Measurements from ENCODE around the gene CPE.
"Not testable (repeated sequence)": the region's sequence is repeated elsewhere in the genome, so short reads cannot be mapped to it uniquely, and the experiment has no call there.

Gene CPE

GRCh38 chr4:165410214-165410613 lies 31.4 kb downstream of the CPE start:
- no peak for DNase-seq

DNA sequence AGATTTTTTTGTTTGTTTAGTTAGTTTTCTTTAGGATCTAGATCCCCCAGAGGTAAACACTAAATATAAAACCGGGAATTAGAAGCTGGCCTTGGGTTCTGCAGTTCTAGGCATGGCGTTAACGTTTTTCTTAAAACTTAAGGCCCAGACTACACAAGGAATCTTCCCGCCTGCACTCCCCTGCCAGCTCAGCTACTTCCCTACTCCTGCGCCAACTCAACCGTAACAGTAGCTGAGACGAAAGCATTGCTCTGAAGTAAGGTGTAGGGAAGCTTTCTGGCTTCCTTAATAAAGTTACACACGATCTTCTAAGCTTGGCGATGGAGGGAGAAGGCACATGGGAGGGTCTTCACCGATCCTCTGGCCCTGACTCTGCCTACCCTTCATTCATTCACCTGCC lies 37.1 kb downstream of the CPE start:
- no peak for DNase-seq

DNA sequence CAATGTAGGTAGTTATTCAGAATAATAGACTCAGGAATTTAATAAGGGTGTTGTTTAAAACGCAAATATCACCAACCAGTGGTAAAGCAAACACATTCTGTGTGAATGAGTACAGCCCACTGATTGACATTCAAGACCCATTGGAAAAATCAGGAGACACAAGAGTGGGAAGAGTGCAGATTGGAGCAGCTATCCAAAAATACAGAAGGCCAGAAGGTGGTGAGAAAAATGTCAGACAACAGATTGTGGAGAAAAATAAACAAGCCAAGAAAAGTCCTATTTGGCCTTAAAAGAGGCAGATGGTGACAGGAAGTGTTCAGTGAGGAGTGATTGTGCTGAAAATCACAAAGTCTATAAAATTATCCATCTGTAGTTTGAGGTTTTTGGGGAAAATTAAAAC lies 39.3 kb downstream of the CPE start:
- no peak for DNase-seq

- DNase-seq = no peak
These were observed 46.8 kb downstream of the CPE start for GRCh38 chr4:165425629-165426028.

- DNase-seq = no peak
These were observed 47.5 kb downstream of the CPE start for GRCh38 chr4:165426331-165426730.

DNA sequence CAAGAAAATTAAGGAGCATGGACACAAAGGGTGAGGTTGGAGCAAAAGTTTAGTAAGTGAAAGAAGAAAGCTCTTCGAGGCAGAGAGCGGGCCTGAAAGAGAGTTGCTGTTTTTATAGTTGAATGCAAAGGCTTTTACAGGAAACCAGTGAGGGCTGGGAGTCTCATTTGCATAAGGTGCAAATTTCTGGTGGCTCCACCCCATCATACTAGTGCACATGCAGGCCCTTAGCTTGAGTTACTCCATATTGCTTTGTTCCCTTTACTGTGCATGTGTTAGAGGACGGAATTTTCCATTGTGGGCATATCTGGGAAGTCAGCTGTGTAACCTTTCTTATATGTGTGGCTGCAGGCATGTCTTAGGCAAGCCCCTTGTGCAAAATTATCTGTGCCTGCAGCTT lies 48.0 kb downstream of the CPE start:
- DNase-seq = no peak

GRCh38 chr4:165428957-165429356 lies 50.1 kb downstream of the CPE start:
- DNase-seq = no peak

DNA sequence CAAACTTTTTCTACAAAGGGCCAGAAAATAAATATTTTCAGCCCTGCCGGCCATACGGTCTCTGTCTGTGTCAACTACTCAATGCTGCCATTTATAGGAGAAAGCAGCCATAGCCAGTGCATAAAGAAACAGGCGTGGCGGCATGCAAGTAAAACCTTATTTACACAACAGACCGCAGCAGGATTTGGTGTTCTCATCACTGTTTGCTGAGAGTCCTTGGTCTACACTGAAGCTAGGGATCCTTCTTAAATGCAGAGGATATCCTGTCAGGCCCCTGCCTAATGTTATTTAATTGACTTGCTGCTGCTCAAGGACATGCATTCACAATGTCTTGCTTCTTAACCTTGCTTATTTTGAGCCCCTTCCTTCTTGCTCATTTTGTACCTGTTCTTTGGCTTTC lies 54.7 kb downstream of the CPE start:
- no peak for DNase-seq

DNA sequence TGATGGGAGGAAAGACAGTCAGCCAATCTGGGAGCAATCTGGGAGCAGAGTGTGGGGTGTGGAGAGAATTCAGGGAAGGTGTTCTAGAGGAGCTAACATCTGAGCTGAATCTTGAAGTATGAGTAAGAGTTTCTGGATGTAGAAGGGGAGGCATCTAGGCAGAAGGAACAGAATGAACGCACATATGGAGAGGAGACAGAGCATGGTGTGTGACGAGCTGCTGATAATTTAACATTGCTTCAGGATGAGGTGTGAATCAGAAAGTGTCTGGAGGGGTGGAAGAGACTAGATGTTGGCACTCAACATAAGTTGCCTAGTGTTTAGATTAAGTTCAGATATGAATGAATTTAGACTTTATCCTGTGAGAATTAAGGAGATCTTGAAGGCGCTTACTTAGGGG lies 58.9 kb downstream of the CPE start:
- no peak for DNase-seq

DNA sequence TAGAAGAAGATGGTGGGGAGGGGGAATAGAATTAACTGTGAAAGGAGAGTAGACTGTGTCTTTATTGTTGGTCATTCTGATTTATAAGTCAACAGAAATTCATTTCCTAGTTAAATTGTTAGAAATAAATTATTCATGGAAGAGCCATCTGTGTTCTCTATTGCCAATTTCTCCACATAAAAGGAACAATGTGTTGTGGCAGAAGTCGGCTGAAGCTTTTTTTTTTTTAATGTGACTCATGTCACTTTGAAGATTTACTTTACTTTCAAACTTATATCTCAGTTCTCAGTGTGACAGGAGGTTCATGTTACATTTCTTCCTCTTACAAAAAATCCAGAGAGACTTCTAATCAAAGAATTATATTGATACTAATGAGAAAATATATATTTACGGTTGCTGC lies 60.5 kb downstream of the CPE start:
- no peak for DNase-seq

DNA sequence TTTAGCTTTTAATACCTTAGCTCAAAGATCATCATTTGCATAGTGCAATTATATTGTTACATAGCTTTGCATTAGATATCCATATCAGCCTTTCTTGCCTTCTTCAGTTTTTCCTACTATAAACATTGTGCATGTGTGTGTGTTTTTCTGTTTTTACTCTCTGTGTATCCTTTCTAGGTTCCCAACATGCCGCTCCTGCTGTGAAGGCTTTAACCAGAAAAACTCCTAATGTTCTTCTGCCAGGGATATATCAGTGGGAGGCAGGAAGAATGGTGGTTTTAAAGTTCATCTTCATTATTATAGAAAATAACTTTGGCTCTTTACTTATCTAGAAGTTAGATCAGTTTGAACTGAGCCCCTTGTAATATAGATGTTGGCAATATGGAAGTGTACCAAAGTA lies 61.2 kb downstream of the CPE start:
- no peak for DNase-seq

GRCh38 chr4:165440415-165441158 lies 61.8 kb downstream of the CPE start:
- DNase-seq = no peak

DNA sequence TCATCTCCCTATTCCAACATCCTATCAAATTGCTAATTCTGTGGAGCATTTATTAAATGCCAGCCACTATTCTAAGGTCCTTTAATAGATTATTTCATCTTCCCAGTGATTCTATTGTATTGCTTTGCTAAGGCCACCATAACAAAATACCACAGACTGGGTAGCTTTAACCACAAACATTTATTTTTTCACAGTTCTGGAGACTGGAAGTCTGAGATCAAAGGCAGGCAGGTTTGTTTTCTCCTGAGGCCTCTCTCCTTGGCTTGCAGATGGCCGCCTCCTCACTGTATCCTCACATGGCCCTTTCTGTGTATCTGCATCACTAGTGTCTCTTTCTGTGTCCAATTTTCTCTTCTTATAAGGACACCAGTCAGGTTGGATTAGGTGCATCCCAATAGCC lies 64.5 kb downstream of the CPE start:
- no peak for DNase-seq

GRCh38 chr4:165448700-165449099 lies 69.9 kb downstream of the CPE start:
- DNase-seq = no peak

DNA sequence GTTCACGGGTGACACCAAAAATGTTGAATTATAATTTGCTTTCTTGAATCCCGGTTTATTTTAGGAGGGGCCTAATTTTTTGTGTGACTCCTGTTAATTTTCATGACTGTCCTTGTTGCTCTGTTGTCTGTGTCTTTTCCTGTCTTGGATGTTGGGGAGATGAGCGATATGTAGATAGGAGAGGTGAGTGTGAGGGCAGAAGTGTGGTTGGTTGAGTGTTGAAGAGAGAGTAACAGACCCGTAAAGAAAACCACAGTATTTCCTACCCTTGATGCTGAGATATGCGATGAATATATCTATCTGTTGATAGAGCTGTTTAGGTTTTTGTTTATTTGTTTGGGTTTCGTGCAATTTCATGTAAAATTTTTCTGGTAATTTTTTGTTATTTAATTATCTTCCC lies 70.5 kb downstream of the CPE start:
- no peak for DNase-seq

DNA sequence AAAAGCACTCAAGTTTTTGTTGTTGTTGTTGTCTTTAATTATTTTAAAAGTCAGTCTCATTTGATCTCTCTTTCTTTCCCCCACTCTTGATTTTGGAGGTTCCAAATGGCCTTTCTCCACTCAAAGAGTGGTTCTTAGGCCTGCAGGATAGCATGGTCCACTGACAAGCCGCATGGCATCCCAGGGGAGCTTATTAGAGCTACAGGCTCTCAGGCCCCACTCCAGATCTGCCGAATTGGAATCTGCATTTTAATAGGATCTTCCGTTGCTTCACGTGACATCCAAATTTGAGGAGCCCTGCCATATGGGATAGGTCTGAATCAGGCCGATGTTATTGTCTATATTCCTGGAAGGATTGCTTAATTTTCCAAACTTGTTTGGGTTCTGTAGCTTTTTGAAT lies 72.1 kb downstream of the CPE start:
- DNase-seq = no peak

GRCh38 chr4:165453140-165453539 lies 74.3 kb downstream of the CPE start:
- DNase-seq = not testable (repeated sequence)

GRCh38 chr4:165454426-165454825 lies 75.6 kb downstream of the CPE start:
- DNase-seq = no peak

DNA sequence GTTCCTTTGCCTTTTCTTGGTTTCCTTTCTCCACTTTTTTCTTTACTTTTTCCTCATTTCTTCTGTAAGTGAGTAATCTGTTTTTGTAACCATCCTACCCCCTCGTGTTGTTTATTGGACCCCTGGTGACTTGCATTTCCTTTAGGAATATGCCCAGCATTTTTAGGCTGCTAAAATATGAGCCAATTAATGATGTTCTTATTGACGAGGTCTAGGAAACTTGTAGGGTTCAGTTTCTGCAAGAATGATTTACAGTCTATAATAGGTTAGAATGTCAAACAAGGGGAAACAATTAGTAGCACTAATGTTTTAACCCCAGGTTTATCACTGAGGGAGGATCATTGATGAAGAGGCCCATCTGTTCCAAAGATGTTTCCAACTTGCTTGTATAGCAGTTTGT lies 79.0 kb downstream of the CPE start:
- DNase-seq = no peak

- no peak for DNase-seq
These were observed 79.7 kb downstream of the CPE start for GRCh38 chr4:165458471-165458870.

DNA sequence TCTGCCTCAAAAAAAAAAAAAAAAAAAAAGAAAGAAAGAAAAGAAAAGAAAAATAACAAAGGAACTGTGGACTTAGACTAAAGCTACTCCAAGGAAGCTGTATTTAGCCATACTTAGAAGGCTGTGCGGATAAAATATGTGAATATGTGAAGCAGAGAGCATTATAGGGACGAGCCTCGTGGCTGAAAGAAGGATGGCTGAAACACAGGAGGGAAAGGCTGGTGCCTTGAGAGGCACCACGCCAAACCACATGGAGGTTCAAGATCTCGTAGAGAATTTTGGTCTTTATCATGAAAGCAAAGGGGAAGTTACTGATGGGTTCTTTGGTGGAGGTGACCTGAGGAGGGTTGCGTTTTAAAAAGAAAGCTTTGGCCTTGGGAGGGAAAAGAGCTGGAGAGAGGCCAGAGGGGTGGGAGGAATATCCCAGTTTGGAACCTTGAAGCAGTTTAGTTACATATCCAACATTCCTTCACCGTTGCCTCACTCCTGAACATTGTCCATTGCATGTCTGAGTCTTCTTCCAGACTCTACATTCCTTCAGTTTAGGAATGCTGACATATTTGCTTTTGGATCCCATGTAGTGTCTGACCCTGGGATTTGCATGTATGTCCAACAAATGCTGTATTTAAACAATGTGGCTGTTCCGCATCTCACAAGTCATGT lies 82.5 kb downstream of the CPE start:
- no peak for DNase-seq

GRCh38 chr4:165462009-165462408 lies 83.2 kb downstream of the CPE start:
- DNase-seq = no peak

- DNase-seq = no peak
These were observed 85.6 kb downstream of the CPE start for GRCh38 chr4:165464376-165464775.

GRCh38 chr4:165464813-165465381 lies 86.1 kb downstream of the CPE start:
- DNase-seq = peak; percentile 2

DNA sequence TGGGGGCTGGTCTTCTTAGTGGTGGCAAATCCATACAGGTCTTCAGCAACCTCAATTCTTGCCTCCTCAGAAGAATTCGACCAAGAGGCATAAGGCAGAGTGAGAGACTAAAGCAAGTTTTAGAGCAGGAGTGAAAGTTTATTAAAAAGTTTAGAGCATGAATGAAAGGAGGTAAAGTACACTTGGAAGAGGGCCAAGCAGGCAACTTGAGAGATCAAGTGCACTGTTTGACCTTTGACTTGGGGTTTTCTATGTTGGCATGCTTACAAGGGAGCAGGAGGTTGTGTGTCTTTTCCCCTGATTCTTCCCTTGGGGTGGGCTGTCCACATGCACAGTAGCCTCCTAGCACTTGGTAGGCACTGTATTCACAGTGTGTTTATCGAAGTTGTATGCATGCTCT lies 91.2 kb downstream of the CPE start:
- no peak for DNase-seq
